GM08714 (cell line): ENCODE results near the gene RAP1GAP.

ENCODE experiments used
- H3K4me3 ChIP-seq: fragments of 200-500 bp; sonication (Bioruptor generic); 2 replicates; pipeline ENCODE4 v1.5.1; 2014; ENCODE audit warnings: mild to moderate bottlenecking, low read length, inconsistent platforms
- ZNF274 ChIP-seq: IDR thresholded peaks from 2 replicates; pipeline ENCODE4 v1.6.1; 2012; ENCODE audit warnings: mild to moderate bottlenecking, low read depth, low read length

RAP1GAP gene

GRCh38 chr1:21669258-21670058, at the start of gene RAP1GAP:
RAP1GAP (minus strand) TSS chr1:21669357; CDS start chr1:21620032, 49,325 bp downstream.
- no peak for TF ChIP-seq ZNF274
- no peak within 1 kb of the TSS for H3K4me3 ChIP-seq

- TF ChIP-seq ZNF274, result no peak
- H3K4me3 ChIP-seq, result no peak overlapping the region
Observed at GRCh38 chr1:21716169-21716568, 47.0 kb upstream of the RAP1GAP start.

- no peak overlapping the region for H3K4me3 ChIP-seq
- TF ChIP-seq ZNF274, result no peak
Observed at GRCh38 chr1:21707891-21708290, 38.7 kb upstream of the RAP1GAP start.

- no peak for TF ChIP-seq ZNF274
Observed at GRCh38 chr1:21707086-21707840, 38.1 kb upstream of the RAP1GAP start.

GRCh38 chr1:21706151-21706835, 37.1 kb upstream of the RAP1GAP start:
- TF ChIP-seq ZNF274, result no peak

More at GRCh38 chr1:21707086-21707840, 38.1 kb upstream of the RAP1GAP start:
- no peak overlapping the region for H3K4me3 ChIP-seq

GRCh38 chr1:21705303-21705980, 36.3 kb upstream of the RAP1GAP start:
- H3K4me3 ChIP-seq, result no peak overlapping the region
- TF ChIP-seq ZNF274, result no peak

More at GRCh38 chr1:21706151-21706835, 37.1 kb upstream of the RAP1GAP start:
- no peak overlapping the region for H3K4me3 ChIP-seq

DNA sequence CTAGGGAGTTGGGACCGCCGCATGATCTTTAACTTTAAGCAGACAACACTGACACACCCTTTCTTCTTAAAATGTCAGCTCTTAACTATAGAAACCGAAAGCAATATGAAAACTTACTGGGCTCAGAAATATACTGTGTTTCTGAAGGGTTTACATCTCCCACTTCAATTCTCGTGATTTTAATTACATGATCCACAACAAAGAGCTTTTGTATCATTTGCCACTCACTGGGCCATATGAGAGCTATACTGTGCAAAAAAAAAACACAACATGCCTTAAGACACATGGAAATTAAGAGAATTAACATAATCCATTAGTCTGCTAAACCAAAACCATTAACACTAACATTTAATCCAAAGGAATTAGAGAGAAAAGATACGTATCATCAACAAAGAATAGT, 35.0 kb upstream of the RAP1GAP start:
- no peak for TF ChIP-seq ZNF274
- no peak overlapping the region for H3K4me3 ChIP-seq

DNA sequence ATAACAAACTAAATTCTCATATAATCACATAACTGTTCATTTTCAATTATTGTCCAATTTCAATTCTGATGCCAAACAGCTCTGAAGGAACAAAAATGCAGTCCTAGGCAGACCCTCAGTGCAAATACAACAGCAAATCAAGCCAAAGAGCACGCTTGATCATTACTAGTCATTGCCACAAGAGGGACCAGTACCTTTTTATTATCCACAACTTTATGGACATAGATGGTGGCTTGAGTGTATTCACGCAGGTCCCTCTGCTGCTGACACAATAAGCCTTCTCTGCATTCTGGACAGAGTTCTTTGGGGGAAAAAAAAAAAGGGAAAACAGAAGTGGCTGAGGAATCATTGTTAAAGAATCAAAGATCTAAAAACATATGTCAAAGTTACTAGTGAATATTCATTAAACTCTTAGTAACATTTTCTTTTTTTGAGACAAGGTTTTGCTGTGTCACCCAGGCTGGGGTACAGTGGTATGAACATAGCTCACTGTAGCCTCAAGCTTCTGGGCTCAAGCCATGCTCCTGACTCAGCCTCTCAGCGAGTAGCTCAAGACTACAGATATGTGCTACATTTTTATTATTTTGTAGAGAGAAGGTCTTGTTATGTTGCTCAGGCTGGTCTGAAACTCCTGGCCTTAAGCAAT, 34.3 kb upstream of the RAP1GAP start:
- TF ChIP-seq ZNF274, result no peak
- H3K4me3 ChIP-seq, result no peak overlapping the region

DNA sequence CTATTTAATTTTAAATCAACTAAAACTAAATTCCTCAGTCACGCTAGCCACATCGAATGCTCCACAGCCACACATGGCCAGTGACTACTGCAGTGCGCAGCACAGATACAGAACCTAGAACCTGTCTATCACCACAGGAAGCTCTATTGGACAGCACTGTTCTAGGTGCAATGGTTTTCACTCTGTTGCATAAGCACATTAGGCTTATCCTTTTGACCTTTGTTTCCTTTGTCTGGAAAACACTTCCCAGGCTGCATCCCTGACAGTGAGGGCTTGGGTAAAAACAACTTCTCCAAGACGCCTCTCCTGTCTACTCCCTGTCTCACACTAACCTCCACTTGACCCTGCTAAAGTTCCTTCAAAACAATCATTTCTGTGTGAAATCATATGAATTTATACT, 33.6 kb upstream of the RAP1GAP start:
- no peak overlapping the region for H3K4me3 ChIP-seq
- no peak for TF ChIP-seq ZNF274

- no peak for TF ChIP-seq ZNF274
Observed at GRCh38 chr1:21701401-21701800, 32.2 kb upstream of the RAP1GAP start.

DNA sequence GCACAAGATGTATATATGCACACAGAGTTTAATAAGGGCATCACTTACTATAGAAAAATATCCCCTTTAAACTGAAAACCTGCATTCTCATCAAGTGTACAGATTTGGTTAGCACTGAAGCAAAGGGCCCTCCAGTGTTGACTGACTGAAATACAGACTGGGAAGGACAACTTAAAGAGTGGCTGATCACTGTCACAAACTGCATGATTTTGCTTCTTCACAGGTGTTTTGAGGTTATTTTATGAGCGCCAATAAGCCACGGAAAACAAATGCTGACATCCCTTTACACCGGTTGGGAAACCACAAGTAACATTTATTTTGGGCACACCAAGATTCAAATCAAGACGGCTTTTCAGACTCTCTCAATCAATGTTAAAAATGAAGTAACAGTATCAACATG, 30.9 kb upstream of the RAP1GAP start:
- no peak for TF ChIP-seq ZNF274
- H3K4me3 ChIP-seq, result no peak overlapping the region

More at GRCh38 chr1:21701401-21701800, 32.2 kb upstream of the RAP1GAP start:
- no peak overlapping the region for H3K4me3 ChIP-seq

GRCh38 chr1:21696931-21697330, 27.8 kb upstream of the RAP1GAP start:
- H3K4me3 ChIP-seq, result no peak overlapping the region
- no peak for TF ChIP-seq ZNF274

- no peak overlapping the region for H3K4me3 ChIP-seq
- TF ChIP-seq ZNF274, result no peak
Observed at GRCh38 chr1:21693732-21694131, 24.6 kb upstream of the RAP1GAP start.
